Midbrain (tissue), 1 donor: ENCODE results near the gene ETFA.

ENCODE experiments used
- DNase-seq: peaks from one replicate; lab custom pipeline; 2025; lab: John Stamatoyannopoulos, UW

Gene ETFA

DNA sequence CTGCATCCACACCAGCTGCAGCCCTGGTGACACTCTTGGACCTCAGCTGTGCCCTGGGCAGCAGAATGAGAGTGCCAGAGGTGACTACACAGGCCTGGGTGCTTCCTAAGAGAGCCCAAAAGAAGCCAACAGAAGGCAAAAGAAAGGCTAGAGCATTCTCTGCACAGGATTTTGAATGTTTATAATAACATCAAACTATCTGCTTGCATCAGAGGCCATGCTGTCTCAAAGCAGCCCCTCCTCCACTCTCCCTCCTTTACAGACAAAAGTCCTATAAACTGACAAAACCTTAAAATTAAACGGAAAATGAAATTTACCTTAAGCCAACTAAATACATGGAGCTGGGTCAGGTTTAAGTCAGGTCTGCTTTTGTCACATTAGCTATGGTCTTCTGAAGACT is 95.6 kb downstream of the ETFA start:
- no peak for DNase-seq

- no peak for DNase-seq
Measured at GRCh38 chr15:76209942-76210341, 101.3 kb downstream of the ETFA start.

GRCh38 chr15:76209523-76209922 is 101.7 kb downstream of the ETFA start:
- no peak for DNase-seq

GRCh38 chr15:76208786-76209424 is 102.4 kb downstream of the ETFA start:
- DNase-seq: no peak

DNA sequence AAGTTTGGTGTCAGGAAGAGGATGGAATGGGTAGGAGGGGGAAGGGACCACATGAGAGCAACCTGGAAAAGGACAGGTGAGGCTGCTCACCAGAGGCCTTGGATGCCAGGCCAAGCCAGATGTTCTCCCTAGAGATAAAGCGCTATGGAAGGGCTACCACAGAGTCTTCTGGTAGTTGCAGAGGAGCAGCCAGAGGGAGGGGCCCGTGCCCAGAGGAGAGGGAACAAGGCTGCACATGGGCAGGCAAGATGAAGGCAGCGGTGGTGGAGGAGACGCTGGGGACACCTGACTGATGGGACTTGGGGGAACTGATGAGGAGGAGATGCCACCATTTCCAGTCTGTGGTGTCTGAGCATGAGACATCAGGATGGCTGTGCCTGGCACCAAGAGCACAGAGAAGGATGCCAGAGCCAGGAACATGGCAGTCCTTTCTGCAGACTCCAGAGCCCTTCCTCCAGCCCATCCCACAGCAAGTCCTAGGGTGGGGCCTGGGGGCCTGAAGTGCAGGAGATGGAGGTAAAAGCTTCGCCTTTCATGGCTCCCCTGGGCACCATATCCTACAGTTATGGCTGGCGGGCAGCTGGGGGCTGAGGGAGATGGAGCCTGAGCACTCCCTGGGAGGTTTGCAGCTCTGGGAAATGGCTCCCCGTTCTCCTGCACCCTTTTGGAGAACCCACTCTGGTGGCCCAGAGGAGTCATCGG is 103.0 kb downstream of the ETFA start:
- no peak for DNase-seq

- DNase-seq: peak; percentile 83
Measured at GRCh38 chr15:76206325-76206976, 104.8 kb downstream of the ETFA start.

- DNase-seq: no peak
Measured at GRCh38 chr15:76204916-76205460, 106.3 kb downstream of the ETFA start.

- DNase-seq: no peak
Measured at GRCh38 chr15:76204109-76204845, 107.0 kb downstream of the ETFA start.

DNA sequence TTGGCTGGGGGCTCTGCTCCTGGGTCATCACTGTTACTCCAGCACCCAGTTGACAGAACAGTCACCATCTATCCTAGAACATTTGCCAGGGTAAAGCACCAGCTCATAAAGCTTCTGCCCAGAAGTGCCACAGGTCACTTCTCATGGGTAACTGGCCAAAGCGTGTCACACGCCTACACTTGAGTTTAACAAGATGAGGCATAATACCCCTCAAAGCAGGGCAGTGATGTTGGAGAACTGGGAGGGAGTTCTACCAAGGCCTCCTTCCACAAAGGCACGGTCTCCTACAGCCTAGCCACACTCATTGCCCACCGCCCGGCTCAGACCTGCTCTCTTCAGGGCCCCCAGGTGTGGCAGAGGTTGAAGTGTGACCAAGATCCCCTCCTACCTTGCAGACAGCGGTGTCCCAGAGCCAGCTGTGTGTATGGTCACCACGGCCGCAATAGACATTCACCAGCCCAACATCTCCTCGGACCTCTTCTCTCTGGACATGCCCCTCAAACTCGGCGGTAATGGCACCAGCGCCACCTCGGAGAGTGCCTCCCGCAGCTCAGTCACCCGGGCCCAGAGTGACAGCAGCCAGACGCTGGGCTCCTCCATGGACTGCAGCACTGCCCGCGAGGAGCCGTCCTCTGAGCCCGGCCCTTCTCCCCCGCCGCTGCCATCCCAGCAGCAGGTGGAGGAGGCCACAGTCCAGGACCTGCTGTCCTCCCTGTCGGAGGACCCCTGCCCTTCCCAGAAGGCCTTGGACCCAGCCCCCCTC is 107.7 kb downstream of the ETFA start:
- DNase-seq: no peak

GRCh38 chr15:76201536-76202255 is 109.6 kb downstream of the ETFA start:
- no peak for DNase-seq

- no peak for DNase-seq
Measured at GRCh38 chr15:76200641-76201105, 110.6 kb downstream of the ETFA start.

DNA sequence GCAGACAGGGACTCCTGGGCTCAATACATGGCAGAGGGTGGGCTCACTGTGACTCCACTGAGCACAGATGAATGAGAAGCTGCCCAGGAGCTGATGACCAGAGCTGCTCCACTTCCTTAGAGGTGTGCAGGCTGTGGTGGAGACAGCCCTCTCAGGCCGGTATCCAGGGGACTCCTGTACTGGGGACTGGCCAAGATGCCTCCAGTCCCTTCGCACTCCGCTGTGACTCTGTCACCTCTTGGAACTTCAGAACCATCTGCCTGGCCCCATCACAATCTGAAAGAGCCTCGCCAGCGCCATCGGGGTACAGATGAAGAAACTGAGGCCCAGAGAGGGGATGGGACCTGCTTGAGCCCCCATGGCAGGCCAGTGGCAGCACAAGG is 111.2 kb downstream of the ETFA start:
- no peak for DNase-seq

GRCh38 chr15:76199106-76200082 is 111.9 kb downstream of the ETFA start:
- DNase-seq: no peak

DNA sequence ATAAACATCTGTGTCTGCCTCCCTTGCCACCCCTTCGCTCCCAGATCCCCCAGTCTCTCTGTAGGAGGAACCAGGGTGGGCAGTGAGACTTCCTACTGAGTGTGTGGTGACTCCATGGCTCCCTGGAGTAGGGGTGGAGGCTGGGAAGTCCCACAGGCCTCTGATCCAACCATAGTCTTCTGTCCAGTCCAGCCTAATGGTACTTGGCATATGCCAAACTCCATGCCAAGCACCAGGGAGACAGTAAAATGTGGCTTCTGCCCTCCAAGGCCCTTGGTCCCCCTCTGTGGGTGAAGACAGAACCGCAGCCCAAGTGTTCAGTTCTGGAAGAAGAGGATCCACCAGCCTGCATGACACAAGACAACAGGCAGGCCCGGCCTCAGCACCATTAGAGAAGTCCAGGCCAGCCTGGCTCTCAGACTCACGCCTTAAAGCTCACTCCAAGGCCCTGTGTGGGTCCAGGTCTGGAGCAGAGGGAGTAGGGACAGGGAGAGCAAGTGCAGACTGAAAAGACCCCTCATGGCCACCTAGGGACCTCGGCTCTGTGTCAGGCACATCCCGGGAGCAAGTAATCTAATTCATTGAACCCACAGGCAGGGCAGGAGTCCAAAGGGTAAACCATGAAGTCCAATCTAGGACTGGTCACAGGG is 112.7 kb downstream of the ETFA start:
- no peak for DNase-seq

- DNase-seq: no peak
Measured at GRCh38 chr15:76197703-76198455, 113.4 kb downstream of the ETFA start.

DNA sequence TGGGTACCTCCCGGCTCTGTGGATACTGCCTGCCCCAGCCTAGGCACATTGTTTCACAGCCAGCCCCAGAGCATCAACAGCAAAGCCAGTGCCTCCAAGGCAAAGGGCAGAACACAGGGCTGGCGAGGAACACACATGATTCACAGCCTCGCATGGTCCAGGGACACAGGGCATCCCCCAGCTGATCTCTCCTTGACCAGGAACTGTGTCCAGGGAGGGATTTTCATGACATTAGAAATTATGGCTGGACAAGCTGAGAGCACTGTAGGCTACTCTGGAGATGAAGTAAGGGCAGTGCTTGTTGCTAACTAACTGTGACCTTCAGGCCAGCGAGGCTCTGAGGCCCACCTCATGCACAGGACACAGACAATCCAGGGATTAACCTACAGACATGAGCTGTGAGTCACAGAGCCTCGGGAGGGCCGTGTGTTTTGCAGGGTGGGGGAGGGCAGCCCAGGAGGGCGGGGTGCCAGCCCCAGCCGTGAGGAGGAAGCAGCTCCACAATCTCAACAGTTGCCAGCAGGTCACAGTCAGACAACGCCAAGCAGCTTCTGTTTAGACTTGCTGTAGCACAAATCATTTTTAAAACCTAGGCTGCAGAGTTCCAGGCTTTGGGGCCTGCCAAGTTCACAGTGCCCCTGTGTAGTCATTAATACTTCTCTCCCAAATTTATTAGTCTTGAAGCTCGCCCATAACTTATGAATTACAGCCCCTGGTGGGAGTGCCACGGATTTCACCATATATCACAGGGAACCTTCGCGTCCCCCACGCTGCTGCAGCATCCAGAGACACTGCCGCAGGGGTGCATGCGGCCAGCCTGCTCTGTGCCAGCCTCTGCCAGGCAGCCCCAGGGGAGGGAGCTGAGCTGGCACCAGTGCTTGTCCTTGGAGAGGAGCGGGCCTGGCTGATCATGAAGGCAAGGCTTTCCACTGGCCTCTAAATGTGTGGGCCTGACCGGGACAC is 114.7 kb downstream of the ETFA start:
- peak; percentile 69 for DNase-seq
